ENCODE data around the gene KDM5A.
"Not testable (repeated sequence)": the region's sequence is repeated elsewhere in the genome, so short reads cannot be mapped to it uniquely, and the experiment has no call there.

KDM5A gene

DNA sequence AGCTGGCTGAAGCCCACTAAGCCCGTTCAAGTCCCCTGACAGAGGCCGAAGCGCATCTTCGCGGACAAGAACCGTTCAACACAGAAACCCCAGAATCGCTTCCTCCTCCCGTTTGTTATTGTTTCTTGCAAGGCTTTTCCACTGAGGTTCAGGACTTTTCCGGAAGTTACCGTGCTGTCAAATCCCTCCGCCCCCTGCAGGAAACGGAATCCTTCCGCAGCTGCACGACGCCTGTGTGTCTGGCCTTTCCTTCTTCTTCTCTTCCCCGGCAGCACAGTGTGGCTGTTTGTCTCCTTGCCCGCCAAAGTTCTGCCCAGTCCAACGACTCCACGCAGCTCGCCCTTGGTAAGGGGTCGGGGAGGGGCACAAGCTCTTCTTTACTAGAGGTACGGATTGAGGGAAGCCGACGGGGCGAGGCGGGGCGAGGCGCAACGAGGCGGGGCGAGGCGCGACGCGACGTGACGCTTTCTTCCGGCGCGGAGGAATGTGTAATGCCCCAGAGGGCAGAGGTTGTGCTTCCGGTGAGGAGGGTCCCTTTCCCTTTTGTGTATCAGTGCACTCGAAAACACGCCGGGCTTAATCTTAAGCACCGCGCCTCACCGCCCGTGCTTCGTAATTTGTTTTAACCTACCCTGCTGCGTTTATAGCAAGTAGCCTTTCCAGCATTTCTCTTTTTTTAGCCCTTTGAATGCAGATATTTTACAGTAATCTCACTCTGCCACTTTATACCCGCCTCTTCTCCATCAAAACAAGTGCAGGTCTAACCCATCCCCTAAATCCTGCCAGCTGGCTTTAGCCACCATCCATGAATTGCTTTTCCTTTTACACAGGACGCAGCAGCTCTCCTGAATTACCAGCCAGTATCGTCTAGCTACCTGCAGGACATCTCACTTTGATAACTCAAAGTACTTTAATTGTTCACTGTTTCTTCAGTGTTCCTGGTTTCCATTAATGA, at the start of gene KDM5A:
KDM5A (minus strand) TSS at position 179 of the 955 bp plus-strand sequence. CDS start 229 bp downstream, outside the sequence.
- no peak for DNase-seq

- not testable (repeated sequence) for DNase-seq
Observed at GRCh38 chr12:435737-436136, 46.6 kb upstream of the KDM5A start.

GRCh38 chr12:422526-422925, 33.4 kb upstream of the KDM5A start:
- DNase-seq, result no peak

GRCh38 chr12:418432-418831, 29.3 kb upstream of the KDM5A start:
- no peak for DNase-seq

DNA sequence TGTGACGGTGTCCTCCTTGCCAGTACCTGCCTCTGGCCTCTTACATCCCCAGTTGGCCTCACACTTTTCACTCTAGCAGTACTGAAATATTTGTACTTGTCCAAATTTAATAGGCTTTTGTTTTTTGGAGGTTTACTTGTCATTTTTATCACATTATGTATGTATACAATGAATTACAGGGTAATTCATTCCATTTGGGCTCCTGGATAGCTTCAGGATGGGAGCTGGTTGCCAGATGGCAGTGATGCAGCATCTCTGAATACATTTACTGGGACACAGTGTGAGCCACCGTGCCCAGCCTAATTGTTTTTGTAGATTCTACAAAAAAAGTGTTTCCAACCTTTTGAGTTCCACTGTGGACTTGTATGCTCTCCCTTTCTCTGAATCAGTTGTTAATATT, 25.7 kb upstream of the KDM5A start:
- DNase-seq, result no peak

- no peak for DNase-seq
Observed at GRCh38 chr12:402029-402389, 12.9 kb upstream of the KDM5A start.

GRCh38 chr12:401235-402028, 12.3 kb upstream of the KDM5A start, which contains the start of gene CCDC77:
Gene CCDC77, plus strand, starts transcription at chr12:401644. Its CDS starts 7,740 bp downstream, at chr12:409384.
- DNase-seq, result no peak

DNA sequence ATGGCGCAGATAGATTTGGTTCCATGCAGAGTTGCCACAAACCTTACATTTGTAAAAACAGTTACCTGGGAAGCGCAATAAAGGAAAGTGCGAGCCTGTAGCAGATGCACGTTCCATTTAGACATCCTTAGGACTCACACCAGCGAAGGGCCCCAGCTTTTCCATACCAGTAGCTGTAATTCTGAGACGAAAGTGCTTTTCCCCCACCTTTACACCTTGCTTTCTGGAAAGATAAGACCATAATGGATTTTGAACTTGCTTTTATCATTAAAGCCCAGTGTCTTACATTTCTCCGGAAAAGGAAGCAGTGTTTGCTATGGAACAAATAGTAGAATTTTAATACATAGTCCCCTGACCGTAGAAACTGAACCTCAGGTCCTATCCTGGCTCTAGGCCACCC, 11.7 kb upstream of the KDM5A start:
- DNase-seq, result no peak

- DNase-seq, result no peak
Observed at GRCh38 chr12:388541-389141, 479 bp downstream of the KDM5A start.

GRCh38 chr12:388012-388411, 1.1 kb downstream of the KDM5A start:
- no peak for DNase-seq

- no peak for DNase-seq
Observed at GRCh38 chr12:386651-387050, 2.5 kb downstream of the KDM5A start.

DNA sequence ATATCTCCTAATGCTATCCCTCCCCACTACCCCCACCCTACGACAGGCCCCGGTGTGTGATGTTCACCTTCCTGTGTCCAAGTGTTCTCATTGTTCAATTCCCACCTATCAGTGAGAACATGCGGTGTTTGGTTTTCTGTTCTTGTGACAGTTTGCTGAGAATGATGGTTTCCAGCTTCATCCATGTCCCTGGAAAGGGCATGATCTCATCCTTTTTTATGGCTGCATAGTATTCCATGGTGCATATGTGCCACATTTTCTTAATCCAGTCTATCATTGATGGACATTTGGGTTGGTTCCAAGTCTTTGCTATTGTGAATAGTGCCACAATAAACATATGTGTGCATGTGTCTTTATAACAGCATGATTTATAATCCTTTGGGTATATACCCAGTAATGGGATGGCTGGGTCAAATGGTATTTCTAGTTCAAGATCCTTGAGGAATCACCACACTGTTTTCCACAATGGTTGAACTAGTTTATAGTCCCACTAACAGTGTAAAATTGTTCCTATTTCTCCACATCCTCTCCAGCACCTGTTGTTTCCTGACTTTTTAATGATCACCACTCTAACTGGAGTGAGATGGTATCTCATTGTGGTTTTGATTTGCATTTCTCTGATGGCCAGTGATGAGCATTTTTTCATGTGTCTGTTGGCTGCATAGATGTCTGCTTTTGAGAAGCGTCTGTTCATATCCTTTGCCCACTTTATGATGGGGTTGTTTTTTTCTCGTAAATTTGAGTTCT, 18.2 kb downstream of the KDM5A start:
- DNase-seq, result not testable (repeated sequence)

- no peak for DNase-seq
Observed at GRCh38 chr12:367972-368371, 21.1 kb downstream of the KDM5A start.

GRCh38 chr12:366820-367219, 22.3 kb downstream of the KDM5A start:
- DNase-seq, result no peak

GRCh38 chr12:359091-359490, 30.0 kb downstream of the KDM5A start:
- no peak for DNase-seq

- no peak for DNase-seq
Observed at GRCh38 chr12:356276-356988, 32.7 kb downstream of the KDM5A start.

- DNase-seq, result not testable (repeated sequence)
Observed at GRCh38 chr12:351197-351596, 37.9 kb downstream of the KDM5A start.

DNA sequence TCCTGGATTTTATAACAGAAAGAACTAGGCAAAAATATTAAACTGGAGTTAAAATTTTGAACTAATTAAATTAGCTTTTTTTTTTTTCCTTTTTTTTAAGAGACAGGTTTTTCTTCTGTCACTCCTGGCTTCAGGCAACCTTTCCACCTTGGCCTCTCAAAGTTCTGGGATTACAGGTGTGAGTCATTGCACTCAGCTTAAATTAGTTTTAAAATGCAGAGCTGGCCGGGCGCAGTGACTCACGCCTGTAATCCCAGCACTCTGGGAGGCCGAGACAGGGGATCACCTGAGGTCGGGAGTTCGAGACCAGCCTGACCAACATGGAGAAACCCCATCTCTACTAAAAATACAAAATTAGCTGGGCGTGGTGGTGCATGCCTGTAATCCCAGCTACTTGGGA, 39.5 kb downstream of the KDM5A start:
- DNase-seq, result not testable (repeated sequence)

- not testable (repeated sequence) for DNase-seq
Observed at GRCh38 chr12:343036-343435, 46.1 kb downstream of the KDM5A start.

DNA sequence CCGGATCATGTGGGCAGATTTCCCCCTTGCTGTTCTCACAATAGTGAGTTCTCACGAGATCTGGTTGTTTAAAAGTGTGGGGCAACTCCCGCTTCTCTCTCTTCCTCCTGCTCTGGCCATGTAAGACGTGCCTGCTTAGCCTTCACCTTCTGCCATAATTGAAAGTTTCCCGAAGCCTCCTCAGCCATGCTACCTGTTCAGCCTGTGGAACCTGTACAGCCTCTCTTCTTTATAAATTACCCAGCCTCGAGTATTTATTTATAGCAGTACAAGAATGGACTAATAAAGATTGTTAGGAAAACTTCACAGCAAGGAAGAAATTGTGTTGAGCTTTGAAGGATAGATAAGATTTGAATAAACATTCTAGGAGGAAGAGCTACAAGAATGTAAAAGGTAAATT, 52.1 kb downstream of the KDM5A start:
- no peak for DNase-seq

GRCh38 chr12:334125-334524, 55.0 kb downstream of the KDM5A start:
- no peak for DNase-seq

All from amniotic stem cell (primary cell).